GM19193 (cell line): ENCODE results near the gene PPP1R3F.
"Not testable (repeated sequence)": the region's sequence is repeated elsewhere in the genome, so short reads cannot be mapped to it uniquely, and the experiment has no call there.

Source experiments
- POLR2A ChIP-seq: IDR thresholded peaks from 4 replicates; pipeline ENCODE4 v1.6.1; 2011; ENCODE audit not compliant: insufficient read depth, insufficient read length; ENCODE audit errors: extremely low read depth

Gene PPP1R3F

GRCh38 chrX:49316085-49316484 is 46.5 kb downstream of the PPP1R3F start:
- TF ChIP-seq POLR2A: no peak

- not testable (repeated sequence) for TF ChIP-seq POLR2A
Measured at GRCh38 chrX:49321737-49322136, 52.1 kb downstream of the PPP1R3F start, which contains the start of gene GAGE12J. GAGE12J (plus strand) TSS chrX:49322037; CDS start chrX:49323194, 1,157 bp downstream.

GRCh38 chrX:49331282-49331681 is 61.7 kb downstream of the PPP1R3F start, which contains the start of gene GAGE13:
GAGE13 (plus strand) TSS chrX:49331582; CDS start chrX:49332738, 1,156 bp downstream.
- TF ChIP-seq POLR2A: not testable (repeated sequence)
